SK-N-MC (cell line): Measurements from ENCODE around the gene TMEM92.
A peak's percentile ranks its signal among the peaks of the same experiment; 100 is the strongest.

Experiments used
- DNase-seq: peaks from one replicate; pipeline ENCODE4 v3.0.0-alpha.2; 2011; ENCODE audit warnings: low read depth, low spot score
- H3K27ac ChIP-seq: fragments of 200-600 bp; sonication (generic); 2 replicates; pipeline ENCODE4 v1.5.1; 2016; ENCODE audit warnings: mixed run types
- H3K36me3 ChIP-seq: fragments of 200-600 bp; sonication (generic); 2 replicates; pipeline ENCODE4 v1.6.1; 2017; ENCODE audit warnings: antibody characterized with exemption, low read length, mixed read lengths; ENCODE audit not compliant: insufficient read depth
- H3K4me3 ChIP-seq: fragments of 200-600 bp; sonication (generic); 2 replicates; pipeline ENCODE4 v1.5.1; 2016
- H3K9ac ChIP-seq: fragments of 200-600 bp; sonication (generic); 2 replicates; pipeline ENCODE4 v1.8.0; 2017; ENCODE audit warnings: mixed run types, mixed read lengths; ENCODE audit not compliant: insufficient read length
- H3K9me3 ChIP-seq: fragments of 200-600 bp; sonication (generic); 2 replicates; pipeline ENCODE4 v1.6.1; 2017; ENCODE audit warnings: low read depth, mild to moderate bottlenecking, antibody characterized with exemption, low read length, moderate library complexity, mixed read lengths
- EZH2 ChIP-seq: fragments of 200-600 bp; sonication (generic); IDR thresholded peaks from one replicate; pipeline ENCODE4 v1.6.1; 2017; ENCODE audit warnings: antibody characterized with exemption
- FOXP2 ChIP-seq: optimal IDR thresholded peaks from 2 replicates; pipeline ENCODE3; 2011; ENCODE audit warnings: mild to moderate bottlenecking, moderate library complexity; ENCODE audit not compliant: insufficient read depth; ENCODE audit errors: extremely low read length, control extremely low read depth
- POLR2AphosphoS5 ChIP-seq: IDR thresholded peaks from 2 replicates; pipeline ENCODE4 v1.6.1; 2012; ENCODE audit warnings: mild to moderate bottlenecking, low read depth, low read length, borderline replicate concordance

TMEM92 gene

DNA sequence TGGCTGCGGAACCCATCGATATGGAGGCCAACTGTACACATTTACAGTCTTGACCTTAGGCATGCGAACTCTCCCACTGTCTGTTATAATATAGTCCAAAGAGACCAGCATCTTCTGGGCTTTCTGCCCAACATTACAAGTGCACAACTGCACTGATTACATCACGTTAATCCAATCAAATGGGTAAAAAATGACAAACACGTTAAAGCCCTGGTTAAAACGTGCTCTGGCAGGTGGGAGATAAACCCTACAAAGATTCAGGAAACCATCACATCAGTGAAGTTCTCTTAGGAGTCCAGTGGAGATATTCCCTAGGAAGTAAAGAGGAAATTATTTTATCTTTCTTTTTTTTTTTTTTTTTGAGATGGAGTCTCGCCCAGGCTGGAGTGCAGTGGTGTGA, 48.0 kb downstream of the TMEM92 start:
- no peak for TF ChIP-seq POLR2AphosphoS5
- no peak for TF ChIP-seq FOXP2
- no peak for TF ChIP-seq EZH2
- no peaks in the 10 kb centered on the region for H3K9me3 ChIP-seq
- H3K36me3 ChIP-seq, result no peaks in the 10 kb centered on the region
- no peak overlapping the region for H3K9ac ChIP-seq
- H3K4me3 ChIP-seq, result no peak overlapping the region
- H3K27ac ChIP-seq, result no peak overlapping the region
- no peak for DNase-seq

DNA sequence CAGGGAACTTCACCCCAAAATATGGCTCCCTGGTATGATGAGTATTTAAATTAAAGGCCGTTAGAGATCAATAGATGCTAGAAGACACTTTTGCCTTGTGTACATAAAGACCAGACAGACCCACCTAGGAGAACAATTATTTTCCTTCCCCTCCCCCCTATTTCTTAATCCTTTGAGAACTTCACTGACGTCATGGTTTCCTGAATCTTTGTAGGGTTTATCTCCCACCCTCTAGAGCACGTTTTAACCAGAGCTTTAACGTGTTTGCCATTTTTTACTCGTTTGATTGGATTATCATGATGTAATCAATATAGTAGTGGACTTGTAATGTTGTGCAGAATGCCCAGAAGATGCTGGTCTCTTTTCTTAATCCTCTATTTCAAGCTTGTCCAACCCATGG, 48.8 kb downstream of the TMEM92 start:
- Histone ChIP-seq H3K36me3 (no peaks in the 10 kb centered on the region), H3K4me3 (no peak overlapping the region), H3K9me3 (no peaks in the 10 kb centered on the region), H3K9ac (no peak overlapping the region), H3K27ac (no peak overlapping the region)
- TF ChIP-seq POLR2AphosphoS5 (no peak), FOXP2 (no peak), EZH2 (no peak)
- DNase-seq, result no peak

GRCh38 chr17:50325906-50326305, 51.6 kb downstream of the TMEM92 start:
- Histone ChIP-seq H3K36me3 (no peaks in the 10 kb centered on the region), H3K9ac (no peak overlapping the region), H3K9me3 (no peaks in the 10 kb centered on the region), H3K27ac (no peak overlapping the region), H3K4me3 (no peak overlapping the region)
- TF ChIP-seq POLR2AphosphoS5 (no peak), FOXP2 (no peak), EZH2 (no peak)
- DNase-seq, result no peak

- H3K36me3 ChIP-seq, result no peaks in the 10 kb centered on the region
- no peak overlapping the region for H3K27ac ChIP-seq
- TF ChIP-seq EZH2 (no peak), POLR2AphosphoS5 (no peak), FOXP2 (no peak)
- DNase-seq, result no peak
- no peak overlapping the region for H3K4me3 ChIP-seq
- H3K9ac ChIP-seq, result no peak overlapping the region
- H3K9me3 ChIP-seq, result no peaks in the 10 kb centered on the region
Measured at GRCh38 chr17:50326831-50327364, 52.6 kb downstream of the TMEM92 start.

- Histone ChIP-seq H3K27ac (no peak overlapping the region), H3K36me3 (no peaks in the 10 kb centered on the region), H3K9me3 (no peaks in the 10 kb centered on the region), H3K9ac (no peak overlapping the region), H3K4me3 (peak overlapping the region; percentile 49)
- no peak for DNase-seq
- TF ChIP-seq POLR2AphosphoS5 (no peak), FOXP2 (no peak), EZH2 (no peak)
Measured at GRCh38 chr17:50328363-50329325, 54.4 kb downstream of the TMEM92 start.

- Histone ChIP-seq H3K36me3 (no peaks in the 10 kb centered on the region), H3K9me3 (no peaks in the 10 kb centered on the region), H3K4me3 (no peak overlapping the region), H3K27ac (no peak overlapping the region), H3K9ac (no peak overlapping the region)
- TF ChIP-seq FOXP2, result no peak
- no peak for TF ChIP-seq POLR2AphosphoS5
- no peak for TF ChIP-seq EZH2
- no peak for DNase-seq
Measured at GRCh38 chr17:50329716-50330115, 55.5 kb downstream of the TMEM92 start.

DNA sequence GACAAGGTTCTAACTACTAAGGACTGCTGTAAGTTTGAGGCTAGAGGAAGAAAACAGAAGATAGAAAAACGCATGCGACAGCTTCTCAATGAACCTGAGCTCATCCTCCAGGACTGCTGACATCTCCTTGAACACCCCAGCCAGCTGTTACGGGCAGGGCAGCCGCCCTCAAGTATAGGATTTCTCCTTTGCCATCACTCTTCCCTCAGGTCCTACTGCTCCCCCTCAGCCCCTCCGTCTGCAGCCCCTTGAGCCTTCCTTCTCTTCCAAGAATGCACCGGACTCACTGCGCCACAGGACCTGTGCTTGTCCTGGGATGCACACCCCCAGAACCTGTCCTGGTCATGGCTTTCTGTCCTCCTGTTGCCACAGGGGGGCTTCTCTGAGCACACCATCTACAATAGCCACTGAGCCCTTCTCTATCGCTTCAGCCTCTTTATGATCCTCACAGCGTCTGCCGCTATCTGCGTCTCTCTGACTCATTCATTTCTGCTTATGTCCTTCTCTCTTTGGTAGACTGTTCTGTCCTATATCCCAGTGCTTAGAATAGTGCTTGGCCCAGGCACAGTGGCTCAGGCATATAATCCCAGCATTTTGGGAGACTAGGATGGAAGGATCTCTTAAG, 56.0 kb downstream of the TMEM92 start:
- TF ChIP-seq EZH2, result no peak
- TF ChIP-seq POLR2AphosphoS5, result no peak
- TF ChIP-seq FOXP2, result no peak
- Histone ChIP-seq H3K4me3 (no peak overlapping the region), H3K27ac (no peak overlapping the region), H3K9ac (no peak overlapping the region), H3K36me3 (no peaks in the 10 kb centered on the region), H3K9me3 (no peaks in the 10 kb centered on the region)
- no peak for DNase-seq
